ENCODE data around the gene BCL11B.

Gene BCL11B

DNA sequence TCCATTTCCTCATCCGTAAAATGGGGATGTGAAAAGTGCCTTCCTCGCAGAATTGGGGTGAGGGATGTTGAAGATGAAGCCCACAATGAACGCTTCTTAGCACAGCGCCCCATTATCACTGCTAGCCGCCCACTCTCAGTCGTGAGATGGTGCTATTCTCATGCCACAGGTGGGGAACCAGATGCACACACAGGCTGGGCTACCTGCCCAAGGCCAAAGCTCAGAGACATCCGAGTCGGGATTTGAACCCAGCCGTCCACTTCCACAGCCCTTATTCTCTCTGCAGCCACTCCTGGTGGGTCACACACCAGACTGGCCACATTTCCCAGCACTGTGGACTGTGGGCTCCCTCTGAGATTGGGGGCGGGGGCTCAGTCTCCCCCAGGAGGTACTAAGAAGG, 55.8 kb downstream of the BCL11B start:
- DNase-seq, result no peak

DNA sequence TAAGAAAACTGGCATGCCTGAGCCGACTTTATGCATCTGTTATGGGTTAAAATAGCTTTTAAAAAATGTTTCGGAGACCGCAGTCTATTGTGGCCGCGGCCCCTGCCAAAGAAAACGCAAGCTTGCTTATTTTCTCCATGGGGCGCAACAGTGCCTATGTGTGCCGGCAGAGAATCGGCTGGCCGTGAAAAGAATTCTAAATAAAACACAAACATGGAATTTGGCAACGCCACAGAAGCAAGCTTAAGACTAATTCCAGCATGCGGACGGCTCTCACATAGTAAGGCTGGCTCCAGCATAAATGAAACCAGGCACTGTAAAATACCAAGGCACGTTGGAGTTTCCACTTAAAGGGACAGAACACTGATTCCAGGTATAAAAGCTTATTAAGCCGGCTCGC, 56.7 kb downstream of the BCL11B start:
- no peak for DNase-seq

DNA sequence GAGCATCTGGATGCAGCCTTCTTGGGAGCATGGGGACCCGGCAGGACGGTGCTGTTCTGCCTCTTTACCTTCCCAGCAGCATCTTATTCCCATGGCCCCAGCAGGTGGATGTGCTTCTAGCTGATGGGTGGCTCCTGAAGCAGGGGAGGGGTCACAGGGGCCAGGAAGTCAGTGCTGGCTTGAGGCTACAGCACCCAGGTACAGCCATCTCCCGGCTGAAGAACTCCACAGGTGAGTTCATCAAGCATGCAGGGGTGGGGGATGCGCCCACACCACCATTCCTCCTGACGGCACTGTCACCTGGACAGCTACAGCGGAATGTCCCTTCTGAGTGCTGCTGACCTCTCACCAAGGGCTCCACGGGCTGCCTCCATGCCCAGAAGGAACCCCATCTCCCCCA, 57.3 kb downstream of the BCL11B start:
- no peak for DNase-seq

- DNase-seq, result no peak
Measured at GRCh38 chr14:99213527-99213971, 58.4 kb downstream of the BCL11B start.

DNA sequence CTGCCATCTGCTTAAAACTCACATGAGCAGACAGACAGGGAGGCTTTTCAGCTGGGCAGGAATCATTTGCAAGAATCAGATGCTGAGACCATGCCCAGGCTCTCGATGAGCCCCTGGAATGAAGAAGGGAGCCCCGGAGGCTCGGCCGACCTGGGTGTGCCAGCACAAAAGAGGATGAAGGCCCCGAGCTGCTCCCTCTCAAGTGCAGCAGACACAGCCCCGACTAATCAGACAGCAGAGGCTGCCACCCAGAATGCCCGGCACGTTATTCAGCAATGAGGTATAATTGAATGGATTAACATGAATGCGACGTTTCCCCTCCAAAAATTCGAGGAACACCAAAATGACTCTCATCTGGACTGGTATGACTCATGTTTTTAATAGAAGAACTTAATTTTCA, 58.9 kb downstream of the BCL11B start:
- no peak for DNase-seq

DNA sequence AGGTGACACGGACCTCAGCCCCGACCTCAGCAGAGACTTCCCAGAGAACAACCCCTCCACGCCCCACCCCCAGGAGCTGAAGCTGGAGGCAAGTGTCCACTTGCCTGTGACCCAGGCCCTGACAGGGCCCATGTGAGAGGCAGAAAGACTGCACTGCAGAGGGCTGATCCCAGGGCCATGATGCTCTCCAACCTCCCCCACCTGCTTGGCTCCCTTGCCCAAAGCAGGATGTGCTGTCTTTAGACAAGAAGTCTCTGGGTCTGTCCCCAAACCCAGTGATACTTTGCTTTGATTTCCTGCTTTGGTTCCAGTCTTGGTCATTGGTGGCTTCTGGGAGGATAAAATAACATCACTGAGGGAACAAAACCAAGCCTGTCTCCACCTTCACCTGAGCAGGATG, 59.4 kb downstream of the BCL11B start:
- DNase-seq, result no peak

- DNase-seq, result no peak
Measured at GRCh38 chr14:99212199-99212598, 59.8 kb downstream of the BCL11B start.

DNA sequence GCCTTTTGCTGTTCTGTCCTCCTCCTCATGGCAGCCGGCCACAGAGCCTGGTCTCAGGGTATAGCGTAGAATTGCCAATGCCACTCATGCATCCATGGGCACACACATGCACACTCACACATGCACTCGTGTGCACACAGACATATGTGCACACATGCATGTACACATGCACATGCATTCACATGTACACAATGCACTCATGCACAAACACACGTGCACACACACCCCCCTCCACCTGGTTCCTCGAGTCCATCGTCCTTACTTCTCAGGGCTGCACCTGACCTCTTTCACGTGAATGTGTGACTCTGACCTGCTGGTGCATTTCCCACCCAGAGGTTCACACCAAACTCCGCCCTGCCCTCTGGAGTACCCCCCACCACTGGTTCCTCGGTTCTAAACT, 60.6 kb downstream of the BCL11B start:
- no peak for DNase-seq

DNA sequence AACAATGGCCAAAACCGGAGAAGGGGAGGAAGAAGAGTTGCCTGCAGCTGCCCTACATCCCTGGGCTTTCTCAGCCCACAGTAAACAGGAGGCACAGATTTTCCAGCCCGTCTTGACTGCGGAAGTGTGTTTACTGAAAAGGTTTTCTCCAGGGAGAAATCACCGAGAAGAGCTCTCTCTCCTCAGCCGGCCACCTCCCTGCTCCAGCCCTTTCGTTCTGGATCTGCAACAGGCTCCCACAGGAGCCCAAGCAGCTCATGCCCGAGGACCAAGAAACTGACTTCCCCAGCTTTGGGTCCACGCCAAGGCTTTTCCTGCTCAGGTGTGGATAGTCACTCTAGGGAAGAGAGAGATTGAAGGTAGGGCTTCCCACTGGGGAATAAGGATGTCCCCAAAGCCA, 61.7 kb downstream of the BCL11B start:
- no peak for DNase-seq

- no peak for DNase-seq
Measured at GRCh38 chr14:99209409-99209808, 62.6 kb downstream of the BCL11B start.

DNA sequence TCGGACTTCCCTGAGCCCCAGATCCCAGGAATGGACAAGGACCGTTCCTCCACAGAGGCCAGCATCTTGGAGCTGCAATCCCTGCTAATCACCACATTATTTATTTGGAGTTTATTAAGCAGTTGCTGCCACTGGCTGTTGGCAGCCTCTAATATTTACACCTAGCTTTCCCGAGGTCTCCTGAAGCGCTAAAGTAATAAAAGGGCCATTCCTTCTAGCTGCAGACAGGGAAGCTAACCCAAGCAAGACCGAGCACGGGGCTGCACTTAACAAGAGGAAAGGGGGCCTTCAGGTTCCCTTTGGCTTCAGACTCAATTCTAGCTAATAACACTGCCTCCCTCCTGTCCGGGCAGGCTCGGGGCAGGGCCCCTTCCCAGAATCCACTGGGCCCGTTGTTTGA, 63.7 kb downstream of the BCL11B start:
- no peak for DNase-seq

DNA sequence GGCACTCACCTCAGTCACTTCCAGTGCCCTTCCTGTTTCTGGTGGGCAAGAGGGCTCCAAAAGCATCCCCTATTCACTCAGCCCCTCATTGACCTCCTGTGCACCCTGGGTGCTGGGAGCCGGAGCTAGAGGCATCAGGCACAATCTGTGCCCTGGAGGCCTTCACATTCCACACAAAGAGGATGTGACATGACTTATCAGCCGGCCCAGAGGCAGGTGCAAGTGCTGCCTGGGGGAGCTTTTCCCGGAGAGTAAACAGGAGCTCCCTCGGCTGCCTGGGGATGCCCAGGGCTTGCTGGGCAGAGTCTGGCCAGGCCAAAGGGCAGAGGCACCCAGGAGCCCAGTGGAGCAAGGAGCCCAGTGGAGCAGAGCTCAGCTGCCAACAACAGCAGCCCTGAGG, 64.5 kb downstream of the BCL11B start:
- no peak for DNase-seq

- no peak for DNase-seq
Measured at GRCh38 chr14:99206090-99206489, 65.9 kb downstream of the BCL11B start.

DNA sequence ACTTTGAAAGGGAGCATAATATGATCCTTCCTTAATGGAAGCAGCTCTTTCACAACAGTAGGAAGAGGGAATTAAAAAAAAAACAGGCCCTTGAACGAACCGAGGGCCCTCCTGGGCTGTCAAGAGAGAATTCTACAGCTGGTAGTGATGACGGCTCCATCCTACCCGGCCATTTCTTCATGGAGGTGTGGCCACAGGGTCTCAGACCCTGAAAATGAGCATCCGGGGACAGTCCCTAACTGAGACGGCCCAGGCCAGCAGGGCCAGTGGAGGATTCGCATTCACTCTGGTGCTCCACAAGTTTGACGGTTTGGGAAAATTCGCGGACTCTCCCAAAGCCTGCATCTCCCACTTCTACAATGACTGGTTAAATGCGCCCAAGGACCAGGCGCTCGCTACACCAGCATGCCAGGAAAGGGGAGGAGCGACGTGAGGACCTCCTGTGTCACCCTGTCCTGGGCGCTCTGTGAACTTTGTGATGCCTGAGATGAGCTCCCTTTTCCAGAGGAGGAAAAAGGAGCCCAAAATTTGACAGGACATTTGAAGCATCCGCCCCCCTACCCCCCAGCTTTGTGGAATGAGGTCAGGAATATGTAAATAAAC, 66.8 kb downstream of the BCL11B start:
- no peak for DNase-seq

- DNase-seq, result no peak
Measured at GRCh38 chr14:99203801-99204200, 68.2 kb downstream of the BCL11B start.

DNA sequence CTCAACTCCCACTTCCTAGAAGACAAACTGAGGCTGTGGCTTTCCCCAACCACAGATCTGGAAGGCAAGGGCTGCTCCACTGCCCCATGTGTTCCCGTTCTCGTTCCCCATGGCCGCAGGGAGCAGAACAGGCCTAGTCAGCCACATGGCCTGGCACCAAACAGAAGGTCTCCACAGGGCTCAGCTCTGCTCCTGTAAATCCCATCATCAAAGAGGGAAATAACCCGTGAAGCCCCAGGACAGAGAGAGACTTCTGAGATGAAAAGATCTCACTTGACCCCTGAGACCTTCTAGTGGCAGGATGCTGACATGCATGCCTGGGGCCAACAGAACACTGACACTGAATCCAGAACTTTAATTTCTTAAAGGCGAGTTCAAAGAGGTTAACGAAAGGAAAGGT, 68.9 kb downstream of the BCL11B start:
- DNase-seq, result no peak

GRCh38 chr14:99202516-99202915, 69.5 kb downstream of the BCL11B start:
- no peak for DNase-seq

DNA sequence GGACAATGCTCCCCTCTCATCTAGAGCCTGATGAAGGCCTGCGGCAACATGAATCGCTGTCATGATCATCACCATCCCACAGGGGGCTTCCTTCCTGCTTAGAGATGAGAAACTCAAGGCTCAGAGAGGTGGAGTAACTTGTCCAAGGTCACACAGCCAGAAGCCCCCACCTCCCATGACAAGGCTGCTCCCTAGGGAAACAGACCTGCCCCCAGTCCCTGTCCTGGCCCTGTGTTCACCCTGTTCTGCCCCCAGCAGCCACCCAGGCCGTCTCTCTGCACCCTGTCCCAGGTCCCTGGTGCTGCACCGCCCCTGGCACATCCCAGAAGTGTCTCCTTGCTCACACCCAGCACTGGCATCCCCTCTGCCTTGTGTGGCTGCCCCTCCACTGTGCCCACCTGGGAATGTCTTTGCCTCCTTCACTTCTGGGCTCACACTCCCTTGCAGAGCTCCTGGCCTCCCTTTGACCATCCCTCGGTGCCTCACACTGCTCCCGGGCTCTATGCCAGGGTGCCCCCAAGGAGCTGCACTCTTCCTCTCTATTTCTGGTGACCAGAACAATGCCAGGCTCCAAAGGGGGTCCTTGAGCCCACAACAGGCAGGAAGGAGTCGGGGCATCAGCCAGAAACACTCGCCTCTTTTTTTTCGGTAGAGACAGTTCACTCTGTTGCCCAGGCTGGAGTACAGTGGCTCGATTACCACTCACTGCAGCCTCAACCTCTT, 70.5 kb downstream of the BCL11B start:
- DNase-seq, result no peak

GRCh38 chr14:99200654-99201005, 71.4 kb downstream of the BCL11B start:
- no peak for DNase-seq

GRCh38 chr14:99199846-99200653, 71.9 kb downstream of the BCL11B start:
- no peak for DNase-seq

- no peak for DNase-seq
Measured at GRCh38 chr14:99198746-99199502, 73.1 kb downstream of the BCL11B start.

DNA sequence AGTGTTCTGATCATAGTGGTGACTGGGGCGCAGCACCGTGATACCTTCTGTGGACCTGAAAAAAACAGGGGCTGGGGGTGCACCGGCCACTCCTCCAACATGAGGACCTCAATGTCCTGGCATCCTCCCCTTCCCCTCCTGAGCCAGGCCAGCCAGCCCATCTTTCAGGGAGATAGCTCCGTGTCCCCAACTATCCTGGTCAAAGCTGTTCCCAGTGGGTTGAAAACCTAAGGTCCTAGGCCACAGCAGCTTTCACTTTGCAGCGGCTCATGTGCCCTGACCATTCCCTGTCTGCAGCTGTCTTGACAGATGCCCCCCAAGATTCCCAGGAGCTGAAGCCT, 75.7 kb downstream of the BCL11B start:
- no peak for DNase-seq

DNA sequence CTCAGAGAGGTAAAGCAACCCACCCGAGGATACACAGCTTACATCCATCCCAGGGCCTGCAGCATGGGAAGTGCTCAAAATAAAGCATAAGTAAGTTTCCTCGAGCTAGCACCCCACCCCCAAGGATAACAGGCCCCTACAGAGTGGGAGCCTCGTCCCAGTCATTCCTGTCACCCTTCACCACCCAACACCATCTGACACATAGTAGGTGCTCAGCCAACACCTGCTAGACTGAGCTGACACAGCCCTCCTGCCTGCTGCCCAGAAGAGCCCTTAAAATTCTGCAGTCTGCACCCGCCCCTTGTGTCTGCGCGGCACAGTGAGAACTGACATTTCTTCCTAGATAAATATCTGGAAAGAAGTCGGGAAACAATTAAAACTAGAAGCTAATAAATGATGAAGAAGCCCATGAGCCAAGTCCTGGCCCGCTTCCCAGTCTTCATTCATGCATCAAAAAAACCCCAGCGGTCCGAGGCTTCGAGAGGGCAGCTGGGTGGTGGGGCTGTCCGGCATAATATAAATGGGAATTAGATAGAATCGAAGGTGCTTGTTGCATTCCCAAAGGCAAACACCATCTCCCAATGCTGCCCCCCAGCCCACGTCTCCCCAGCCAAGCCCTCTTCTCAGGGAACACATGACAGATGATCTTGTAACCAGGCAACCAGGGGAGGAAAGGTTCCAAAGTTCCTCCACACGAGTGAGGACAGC, 76.2 kb downstream of the BCL11B start:
- no peak for DNase-seq
